Fibroblast of skin of left quadriceps (primary cell): ENCODE measurements around the gene DSN1.

Source experiments
- DNase-seq, 2 experiments: peaks; one replicate each; pipeline ENCODE4 v3.0.0-alpha.2; 2013; ENCODE audit warnings: low read depth in 2 of 2

DSN1 gene

DNA sequence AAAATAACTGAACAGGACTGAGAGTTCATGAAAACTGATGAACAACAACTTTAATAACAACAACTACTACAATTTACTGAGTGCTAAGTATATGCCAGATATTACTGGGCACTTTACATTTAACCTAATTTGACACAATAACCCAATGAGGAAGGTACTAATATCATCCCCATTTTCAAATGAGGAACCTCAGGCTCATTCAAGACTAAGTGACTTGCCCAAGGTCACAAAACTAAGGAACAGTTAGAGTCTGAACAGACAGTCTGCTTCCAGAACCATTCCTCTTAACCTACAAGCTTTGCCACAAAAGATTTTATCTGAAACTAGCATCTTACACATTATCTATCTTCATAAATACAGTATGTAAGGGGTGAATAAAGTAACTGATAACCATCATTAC is 17.1 kb downstream of the DSN1 start:
- DNase-seq: no peak

DNA sequence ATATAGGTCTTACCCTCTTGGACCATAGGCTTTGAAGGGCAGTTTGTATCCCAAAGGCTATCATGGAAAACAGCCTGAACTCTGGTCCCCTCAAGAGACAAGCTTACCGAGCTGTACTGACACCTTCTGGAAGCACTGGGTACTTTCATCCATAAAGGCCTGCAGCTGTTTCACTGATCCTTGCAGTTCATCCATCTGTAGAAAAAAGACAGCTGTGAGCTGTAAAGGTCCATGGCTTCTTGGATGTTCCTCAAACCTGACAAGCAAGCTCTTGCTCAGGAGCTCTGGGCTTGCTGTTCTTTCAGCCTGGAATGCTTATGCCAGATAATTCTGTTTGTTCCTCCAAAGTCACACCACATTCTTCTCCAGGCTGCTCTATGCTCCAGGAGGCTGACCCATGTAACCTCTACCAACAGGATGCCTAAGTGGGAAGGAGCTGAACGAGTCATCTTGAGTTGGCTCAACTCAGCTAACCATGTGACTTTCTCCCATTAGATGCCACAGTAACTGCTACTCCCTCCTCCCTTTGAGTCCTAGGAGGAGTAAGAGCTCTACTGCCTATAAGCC is 18.8 kb downstream of the DSN1 start:
- peak; percentile 32 to 34 for DNase-seq

DNA sequence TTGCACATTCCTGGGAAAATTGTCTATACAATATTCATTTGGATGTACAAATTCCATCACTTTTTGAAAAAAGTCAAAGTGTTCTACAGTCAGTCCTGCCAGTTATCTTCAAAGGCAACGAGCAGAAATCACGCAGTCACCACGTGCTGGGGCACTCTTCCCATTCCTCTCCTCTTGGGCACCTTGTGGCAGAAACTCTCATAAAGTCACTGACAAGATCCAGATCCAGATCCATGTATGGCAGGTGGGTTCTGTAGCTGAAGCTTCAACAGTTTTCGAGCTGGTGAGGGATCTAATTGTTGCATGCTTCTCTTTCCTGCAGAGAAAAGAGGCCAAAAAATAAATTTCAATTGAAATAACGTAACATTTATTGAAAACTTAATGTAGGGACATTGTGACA is 21.0 kb downstream of the DSN1 start:
- DNase-seq: no peak

DNA sequence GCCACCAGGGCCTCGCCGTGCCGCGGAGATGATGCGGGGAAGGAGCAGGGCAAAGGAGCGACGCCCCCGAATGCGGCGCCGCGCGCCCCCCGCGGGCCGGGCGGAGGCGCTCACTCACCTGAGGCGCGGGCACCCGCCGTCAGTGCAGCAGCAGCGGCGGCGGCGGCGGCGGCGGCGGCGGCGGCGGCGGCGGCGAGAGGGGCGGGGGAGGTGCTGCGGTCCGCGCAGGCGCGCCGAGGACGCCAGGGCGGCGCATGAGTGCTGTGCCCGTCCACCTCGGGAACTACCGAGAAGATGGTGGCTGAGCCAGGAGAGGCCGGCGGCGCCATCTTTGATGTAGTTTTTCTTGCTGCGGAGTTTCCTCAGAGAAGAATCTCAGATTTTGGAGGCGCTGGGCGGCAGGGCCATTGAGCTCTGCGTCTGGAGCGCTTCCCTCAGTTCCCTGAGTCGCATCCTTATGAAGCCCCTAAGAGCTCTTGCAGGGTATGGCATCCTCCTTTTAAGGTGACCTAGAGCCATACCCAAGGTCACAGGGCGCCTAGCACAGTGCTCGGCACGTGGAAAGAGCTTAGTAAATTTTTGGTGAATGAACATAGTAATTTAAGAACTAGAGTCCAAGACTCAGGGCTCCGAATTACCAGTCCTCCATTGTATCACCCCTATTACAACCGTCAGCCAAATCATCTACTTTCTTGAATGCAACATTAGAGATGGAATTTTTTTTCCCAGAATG is 27.5 kb downstream of the DSN1 start, which contains the start of gene NDRG3:
TSS of gene NDRG3 (minus strand) at position 164 of the 733 bp plus-strand sequence. CDS start 24,355 bp downstream, outside the sequence.
- peak; percentile 81 to 85 for DNase-seq

DNA sequence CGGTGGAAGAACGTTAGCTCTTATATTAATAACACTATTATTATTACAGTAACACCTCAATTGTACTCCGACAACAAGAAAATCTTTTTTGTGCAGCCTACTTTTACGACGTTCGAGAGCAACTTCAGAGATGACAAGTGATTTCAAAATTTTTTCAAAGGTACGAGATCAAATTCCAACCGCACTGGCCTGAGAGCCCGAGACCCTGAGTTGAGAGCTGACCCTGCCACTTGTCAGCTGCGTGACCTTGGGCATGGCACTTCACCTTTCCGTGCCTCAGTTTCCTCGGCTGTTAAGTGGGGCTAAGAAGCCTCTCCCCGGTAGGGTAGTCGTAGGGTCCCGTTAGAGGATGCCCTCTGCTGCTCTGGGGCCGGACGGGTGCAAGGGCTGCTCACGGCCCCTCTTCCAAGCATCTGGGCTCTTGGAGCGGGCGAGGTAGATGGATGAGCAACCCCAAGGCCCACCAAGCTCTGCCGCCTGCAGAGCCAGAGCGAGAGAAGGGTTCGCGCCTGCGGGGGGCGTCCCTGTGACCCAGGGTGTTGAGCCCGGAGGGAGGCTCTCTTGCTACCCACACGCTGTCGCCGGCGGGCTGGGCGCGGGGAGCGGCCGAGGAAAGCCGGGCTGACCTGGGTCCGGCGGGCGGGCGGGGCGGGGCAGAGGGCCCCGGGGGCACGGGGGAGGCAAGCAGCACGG is 28.2 kb downstream of the DSN1 start:
- no peak for DNase-seq

DNA sequence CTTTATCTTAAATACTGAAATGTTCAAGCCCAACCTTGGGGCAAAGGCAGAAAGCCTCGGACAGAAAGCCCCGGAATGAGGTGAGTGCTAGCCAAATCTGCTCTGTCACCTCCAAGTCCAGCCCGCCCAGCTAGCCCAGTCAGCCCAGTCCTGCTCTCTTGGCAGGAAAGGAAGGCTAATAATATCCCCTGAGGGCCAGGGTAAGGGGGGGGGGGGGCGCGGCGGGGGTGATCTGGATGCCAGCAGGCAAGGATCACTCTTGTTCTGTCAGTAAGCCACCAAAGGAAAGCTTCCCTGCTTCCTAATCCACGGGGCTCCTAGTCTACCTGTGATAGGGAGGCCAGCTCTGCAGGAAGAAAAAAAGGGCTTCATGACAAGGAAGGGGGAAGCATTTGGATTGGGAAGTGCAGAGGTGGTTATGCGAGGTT is 28.8 kb downstream of the DSN1 start:
- no peak for DNase-seq

DNA sequence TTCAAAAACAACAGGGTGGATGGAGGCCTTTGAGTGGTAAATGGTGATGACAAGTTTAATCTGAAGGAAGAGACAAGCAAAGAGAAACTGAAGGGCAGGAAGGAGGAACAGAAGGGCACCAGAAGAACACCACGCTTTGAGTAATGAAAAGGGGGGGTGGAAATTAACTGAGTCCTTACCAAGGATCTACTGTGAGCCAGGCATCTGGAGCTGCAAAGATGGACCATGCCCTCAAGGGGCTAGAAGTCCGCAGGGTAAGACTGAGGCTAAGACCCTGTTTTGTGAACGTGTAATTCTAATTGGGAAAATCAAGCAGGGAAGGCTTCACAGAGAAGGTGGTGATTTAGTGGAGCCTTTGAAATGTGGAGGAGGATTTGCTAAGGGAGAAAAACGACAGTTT is 29.3 kb downstream of the DSN1 start:
- no peak for DNase-seq

DNA sequence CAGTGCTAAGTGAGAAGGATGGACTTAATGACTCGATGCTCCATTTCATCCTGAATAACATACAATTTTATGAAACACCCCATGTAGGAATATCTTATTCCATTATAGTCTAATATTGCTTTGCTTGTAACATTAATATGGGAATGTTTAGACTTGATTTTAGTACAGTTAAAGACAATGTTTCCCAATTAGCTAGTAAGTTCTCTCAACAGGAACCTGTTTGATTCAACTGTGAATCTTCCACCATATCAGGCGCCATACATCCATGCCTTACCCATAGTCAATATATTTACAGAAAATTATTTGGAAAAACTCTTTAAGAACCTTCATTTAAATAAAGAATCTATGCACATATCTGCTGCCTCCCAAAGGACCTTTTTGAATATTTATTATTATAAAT is 31.0 kb downstream of the DSN1 start:
- DNase-seq: no peak

DNA sequence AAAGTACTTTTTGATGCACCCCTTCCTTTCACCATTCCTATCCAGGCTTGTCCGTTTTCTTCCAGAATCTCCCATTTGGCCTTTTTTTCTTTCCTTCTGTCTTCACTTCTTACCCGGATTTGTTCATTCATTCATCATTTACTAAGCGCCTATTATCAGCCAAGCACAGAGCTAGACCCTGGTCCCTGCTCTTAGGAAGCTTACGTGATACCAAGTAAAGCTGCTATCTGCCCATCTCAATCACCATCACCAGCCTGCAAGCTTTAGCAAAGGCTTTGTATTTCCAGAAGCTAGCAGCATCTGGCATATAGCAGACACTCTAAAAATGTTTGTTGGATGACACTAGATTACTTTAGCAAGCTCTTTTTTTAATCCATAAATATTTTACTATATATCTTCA is 32.5 kb downstream of the DSN1 start:
- no peak for DNase-seq

DNA sequence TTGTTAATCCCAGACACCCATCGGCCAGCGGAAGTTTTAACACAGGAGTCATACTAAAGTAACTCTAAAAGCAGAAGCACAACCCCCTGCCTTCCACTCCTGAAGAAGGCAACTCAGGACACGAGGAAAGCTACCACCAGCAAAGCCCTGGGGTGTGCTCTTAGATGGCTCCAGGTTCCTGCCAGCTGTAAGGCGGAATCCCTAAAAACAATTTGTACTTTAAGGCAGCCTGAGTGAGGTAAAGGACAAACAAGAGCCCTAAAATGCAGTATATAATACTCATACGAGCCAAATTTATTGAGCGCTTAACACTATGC is 36.4 kb downstream of the DSN1 start:
- no peak for DNase-seq

DNA sequence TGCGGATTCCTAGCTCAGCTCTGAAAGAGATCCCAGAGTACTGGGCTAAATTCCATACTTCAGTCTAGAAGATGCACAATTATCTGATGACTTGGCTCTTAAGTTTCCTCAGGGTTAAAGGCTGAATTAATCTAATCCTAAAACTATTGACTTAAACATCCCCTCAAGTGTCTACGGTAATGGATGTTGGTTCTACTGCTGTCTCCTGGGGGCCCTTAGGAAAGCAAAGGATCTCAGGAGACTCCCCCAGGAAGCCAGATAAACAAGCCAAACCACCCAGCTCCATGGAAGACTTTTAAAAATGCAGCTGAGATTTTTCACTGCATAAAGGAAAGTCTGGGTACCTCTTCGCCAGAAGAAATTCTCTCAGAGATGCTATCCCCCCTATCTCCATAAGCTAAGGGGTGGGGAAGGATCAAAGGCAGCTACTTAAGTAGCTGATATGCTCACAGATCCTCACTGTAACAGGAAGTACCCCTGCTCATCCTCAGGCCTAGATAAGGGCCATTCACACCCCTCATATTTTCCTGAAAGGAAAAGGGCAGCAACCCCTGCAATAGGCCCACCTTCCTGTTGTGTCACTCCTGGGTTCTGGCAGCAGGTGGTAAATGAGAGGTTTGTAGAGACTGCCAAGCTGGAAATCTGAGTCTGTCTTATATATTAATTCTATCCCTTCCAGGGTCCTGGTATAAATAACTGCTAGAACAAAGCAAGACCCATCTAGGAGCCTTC is 36.9 kb downstream of the DSN1 start:
- DNase-seq: no peak

DNA sequence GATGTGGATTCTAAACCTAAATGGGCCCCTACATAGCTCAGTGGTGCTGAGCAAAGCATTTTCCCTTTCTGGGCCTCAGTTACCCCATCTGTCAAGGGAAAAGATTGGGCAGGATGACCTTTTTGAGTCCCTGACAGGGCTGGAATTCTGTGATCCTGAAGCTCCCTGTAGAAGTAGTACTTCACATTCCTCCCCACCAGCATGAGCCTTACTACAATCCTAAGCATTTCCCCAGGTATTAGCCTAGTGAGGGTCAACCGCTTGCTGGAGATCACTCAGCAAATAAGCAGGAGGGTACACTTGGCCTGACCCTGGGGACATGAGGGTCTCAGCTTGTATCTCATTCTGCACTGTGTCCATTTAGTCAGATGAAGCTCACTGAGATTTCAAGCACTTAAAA is 41.1 kb downstream of the DSN1 start:
- no peak for DNase-seq

DNA sequence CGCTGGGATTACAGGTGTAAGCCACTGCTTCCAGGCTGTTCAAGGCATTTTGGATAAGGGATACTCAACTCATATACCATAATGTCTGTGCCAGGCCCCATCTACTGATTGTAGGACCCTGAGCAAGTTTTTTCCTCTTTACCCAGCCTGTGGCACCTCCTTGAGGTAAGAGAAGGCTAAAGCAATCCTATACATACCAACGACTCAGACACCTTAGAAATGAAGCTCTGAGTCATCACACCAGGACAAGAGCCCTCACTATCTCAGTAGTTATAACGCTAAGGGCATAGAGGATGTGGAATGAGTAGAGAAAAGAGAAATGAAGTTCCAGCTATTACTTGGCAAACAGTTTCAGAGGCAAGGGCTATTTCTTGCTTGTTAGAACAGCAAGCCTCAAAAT is 44.6 kb downstream of the DSN1 start:
- DNase-seq: no peak

DNA sequence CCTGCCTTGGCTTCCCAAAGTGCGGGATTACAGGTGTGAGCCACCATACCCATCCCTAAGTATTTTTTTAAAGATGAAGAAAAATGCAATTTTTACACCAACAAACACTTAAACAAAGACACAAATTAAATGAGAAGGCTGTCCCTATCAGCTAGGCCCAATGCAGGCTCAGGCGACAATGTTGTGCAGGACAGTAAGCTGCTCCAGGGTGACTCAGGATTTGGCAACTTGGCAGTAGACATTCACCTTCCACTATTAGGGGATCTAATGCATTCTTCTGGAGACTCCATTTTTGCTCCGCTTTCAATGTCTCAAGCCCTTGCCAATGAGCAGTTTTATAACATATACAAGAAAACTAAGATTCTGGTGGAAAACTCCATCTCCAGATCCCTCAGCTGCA is 47.4 kb downstream of the DSN1 start:
- no peak for DNase-seq

DNA sequence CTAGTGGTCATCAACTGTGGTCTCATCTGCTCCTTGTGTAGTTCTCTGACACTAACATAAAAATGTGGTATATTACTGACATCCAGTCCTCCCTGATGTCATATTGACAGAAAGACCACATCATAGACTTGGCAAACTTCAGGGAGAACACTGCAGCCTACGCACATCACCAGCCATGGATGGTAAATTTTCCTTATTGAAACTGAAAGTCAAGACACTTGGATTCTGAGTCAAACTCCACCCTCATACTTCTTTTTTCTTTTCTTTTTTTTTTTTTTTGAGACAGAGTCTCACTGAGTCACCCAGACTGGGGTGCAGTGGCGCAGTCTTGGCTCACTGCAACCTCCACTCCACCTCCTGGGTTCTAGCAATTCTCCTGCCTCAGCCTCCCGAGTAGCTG is 53.1 kb downstream of the DSN1 start:
- DNase-seq: no peak

DNA sequence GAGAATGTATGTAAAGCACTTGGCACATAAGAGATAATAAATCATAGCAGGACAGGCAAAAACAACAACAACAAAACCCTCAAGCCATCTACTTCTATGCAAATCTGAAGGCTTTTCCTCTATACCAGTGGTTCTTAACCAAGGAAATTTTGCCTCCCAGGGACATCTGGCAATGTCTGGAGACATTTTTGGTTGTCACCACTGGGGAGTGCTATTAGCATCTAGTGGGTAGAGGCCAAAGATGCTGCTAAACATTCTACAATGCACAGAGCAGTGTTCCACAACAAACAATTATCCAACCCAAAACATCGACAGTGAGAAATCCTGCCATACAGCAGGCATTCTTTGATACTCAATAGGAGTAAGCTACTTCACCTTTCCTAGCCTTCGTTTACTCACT is 55.9 kb downstream of the DSN1 start:
- DNase-seq: no peak

DNA sequence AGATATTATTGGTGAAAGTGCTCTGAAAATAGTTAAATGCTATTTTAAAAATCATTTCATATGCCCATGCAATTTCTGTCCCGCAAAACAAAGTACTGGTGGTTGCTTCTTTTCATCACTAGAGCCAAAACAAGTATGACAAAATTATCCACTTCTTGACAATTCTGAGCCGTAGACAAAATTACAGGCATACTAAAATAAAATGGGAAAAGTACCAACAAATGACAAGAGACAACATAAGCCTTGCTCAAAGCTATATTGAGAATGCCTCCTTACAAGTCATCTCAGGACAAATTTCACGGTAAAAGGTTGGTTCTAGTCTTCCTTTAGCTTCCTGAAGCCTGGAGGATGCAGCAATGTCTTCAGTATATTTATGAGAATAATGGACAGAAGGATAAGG is 56.5 kb downstream of the DSN1 start:
- DNase-seq: no peak

DNA sequence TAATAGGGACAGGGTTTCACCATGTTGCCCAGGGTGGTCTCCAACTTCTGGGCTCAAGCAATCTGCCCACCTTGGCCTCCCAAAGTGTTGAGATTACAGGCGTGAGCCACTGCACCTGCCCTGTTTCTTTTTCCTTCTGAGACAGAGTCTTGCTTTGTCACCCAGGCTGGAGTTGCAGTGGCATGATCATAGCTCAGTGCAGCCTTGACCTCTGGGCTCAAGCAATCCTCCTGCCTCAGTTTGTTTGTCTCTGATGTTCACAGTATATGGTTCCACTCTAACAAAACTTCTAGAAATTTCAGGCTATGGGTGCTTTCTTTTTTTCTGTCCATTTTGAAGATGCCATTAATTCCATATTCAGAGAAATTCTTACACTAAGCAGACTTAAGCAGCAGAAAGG is 60.8 kb downstream of the DSN1 start:
- DNase-seq: no peak

DNA sequence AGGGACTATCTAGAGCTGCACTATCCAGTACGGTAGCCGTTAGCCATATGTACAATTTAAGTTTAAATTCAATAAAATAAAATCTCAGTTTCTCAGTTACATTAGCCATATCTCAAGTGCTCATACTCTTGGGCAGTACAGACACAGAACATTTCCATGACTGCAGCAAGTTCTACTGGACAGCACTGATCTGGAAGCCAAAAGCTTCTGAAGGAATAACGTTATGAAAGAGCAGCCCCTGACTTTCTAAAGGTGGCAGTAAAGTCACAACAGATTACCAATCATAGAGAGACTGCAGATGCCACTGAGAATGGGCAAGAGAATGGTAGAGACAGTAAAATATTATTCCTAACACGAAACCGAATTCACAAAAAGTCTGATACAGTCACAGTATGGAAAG is 64.4 kb downstream of the DSN1 start:
- no peak for DNase-seq

DNA sequence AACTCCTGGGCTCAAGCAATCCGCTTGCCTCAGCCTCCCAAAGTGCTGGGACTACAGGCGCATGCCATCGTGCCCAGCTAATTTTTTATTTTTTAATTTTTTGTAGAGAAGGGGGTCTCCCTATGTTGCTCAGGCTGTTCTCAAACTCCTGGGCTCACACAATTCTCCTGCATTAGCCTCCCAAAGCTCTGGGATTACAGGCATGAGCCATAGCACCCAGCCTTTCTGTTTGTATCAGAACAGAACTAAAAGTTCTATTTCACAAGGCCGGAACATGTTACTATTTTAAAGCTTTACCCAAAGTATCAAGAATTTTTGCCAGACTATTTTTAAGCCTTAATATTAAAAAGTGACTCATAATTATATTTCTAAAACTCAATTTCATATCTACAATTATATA is 70.0 kb downstream of the DSN1 start:
- no peak for DNase-seq
